ENCODE measurements around the gene IRAG1.

Gene IRAG1, protein sequence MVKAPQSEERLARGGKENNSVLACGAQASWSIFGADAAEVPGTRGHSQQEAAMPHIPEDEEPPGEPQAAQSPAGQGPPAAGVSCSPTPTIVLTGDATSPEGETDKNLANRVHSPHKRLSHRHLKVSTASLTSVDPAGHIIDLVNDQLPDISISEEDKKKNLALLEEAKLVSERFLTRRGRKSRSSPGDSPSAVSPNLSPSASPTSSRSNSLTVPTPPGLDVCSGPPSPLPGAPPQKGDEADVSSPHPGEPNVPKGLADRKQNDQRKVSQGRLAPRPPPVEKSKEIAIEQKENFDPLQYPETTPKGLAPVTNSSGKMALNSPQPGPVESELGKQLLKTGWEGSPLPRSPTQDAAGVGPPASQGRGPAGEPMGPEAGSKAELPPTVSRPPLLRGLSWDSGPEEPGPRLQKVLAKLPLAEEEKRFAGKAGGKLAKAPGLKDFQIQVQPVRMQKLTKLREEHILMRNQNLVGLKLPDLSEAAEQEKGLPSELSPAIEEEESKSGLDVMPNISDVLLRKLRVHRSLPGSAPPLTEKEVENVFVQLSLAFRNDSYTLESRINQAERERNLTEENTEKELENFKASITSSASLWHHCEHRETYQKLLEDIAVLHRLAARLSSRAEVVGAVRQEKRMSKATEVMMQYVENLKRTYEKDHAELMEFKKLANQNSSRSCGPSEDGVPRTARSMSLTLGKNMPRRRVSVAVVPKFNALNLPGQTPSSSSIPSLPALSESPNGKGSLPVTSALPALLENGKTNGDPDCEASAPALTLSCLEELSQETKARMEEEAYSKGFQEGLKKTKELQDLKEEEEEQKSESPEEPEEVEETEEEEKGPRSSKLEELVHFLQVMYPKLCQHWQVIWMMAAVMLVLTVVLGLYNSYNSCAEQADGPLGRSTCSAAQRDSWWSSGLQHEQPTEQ

DNA sequence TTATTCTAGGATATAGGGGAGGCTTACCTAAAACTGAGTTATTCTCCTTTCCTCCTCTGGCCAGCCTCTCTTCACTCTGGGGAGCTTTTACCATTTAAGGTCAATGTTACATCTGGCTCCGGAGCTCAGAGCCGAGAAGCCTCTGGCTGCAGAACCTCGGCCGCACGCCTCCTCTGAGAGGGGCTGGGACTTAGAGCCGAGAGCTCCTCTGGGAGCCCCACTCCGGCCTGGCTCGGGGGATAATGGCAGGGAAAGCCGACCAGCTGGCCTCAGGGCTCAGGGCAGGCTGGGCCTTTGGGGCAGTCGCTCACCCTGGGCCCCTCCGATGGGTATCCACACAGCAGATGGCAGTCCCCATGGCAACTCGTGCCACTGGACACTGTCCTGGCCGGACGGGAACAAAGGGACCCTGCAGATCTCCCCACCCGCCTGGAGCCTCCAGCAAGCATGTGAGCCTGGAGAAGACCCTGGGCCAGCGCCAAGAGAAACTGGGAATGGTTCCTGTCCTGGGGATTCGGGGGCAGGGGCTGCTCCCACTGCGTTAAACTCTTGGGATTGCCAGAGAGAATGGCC, at the start of gene IRAG1:
Gene IRAG1 (minus strand): TSS at position 247 of the 573 bp plus-strand sequence. CDS start 153 bp downstream, at position 94.
- DNase-seq = no peak

DNA sequence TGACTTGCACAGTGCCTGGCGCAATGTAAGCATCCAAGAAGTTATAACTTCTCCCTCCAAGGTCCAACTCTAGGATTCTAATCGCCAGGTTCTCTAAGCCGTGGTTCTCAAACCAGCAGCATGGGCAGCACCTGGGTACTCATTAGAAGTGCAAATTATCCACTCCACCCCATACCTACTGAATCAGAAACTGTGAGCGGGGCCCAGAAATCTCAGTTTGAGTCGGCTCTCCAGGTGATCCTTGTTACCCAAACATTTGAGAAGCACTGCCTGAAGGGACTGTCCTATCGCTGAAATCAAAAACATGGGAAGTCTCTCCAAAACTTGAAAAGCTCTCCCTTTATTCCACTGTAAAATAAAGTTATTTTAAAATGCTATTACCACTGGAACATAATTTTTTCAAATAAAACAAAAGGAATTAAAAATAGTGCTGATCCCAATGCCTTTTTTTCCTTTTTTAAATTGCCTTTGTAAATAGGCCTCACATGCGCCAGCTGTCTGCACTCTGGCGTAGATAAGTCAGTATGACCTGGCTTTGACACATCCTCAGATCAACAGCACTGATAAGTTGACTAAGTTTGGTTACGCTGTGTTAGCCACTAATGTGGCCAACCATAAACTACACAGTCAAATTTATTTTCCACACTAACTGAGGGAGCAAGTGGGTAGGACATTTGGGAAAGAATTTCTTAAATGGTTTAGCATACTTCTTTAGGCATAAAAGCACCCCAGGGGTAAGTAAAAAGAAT, 49.1 kb upstream of the IRAG1 start:
- peak; percentile 30 for DNase-seq

DNA sequence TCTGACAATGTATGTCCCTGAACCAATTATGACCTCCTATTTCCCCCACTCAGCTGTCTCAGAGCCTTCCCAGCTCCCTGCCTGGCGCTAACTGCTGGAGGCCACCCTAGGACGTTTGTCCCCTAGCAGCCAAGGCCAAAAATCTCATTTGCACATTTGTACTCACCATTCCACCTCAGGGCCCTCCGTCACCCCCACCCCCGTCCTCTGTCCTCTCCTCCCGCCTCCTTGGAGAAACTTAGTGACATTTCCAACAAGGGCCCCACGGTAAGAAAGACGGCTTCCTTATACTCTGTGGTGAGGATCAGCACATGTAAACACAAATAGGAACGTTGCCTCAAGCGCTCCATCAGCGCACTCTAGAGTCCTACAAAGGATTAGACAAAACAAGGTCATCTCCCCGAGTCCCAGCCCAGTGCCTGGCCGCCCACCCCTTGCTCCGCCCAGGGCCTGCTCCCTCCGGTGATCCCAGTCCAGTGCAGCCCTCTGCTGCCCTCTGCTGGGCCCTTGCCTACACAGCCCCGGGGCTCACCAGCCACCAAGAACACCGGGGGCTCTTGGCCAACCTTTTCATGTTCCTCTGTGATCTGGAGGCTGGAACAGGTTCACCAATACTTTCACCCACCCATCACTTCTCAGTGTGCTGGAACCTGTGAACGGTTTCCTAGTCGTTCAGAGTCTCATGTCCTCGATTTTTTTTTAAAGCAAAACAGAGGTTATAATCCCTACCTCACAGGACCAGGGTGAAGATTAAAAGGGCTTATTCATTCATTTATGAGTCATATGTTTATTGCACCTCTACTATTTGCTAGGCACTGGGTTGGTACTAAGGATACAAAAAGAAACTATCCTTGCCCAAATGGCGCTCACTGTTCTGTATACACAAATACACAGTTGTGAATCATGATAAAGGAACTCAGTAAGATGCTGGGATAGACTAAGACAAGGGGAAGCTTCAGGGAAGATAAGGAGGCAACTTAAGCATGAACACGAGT, 42.2 kb upstream of the IRAG1 start:
- peak; percentile 86 for DNase-seq

DNA sequence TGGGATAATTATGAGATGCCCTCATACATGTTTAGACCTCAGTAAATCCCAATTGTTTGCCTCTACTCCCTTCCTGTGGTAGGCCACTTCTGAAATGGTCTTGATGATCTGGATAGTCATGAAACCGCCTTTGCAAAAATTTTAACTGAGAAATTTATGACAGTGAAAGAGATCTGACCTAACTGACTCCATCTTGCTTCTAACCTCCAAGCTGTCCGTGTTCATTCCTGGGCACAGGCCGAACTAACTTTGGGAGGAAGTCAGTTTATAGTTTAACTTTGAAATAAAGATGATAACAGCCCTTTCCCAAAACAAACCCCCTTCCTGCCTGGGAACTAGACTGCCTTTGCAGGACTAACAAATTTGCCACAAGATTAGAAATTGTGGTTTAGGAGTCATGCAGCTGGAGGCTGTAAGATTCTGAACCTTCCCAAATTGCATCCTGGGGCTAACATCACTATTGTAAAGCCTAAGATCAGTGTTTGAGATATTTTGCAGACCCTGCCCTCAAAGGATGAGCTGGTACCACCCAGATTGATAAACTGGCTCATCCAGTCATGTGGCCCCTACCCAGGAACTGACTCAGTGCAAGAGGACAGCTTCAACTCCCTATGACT, 37.6 kb upstream of the IRAG1 start:
- no peak for DNase-seq

DNA sequence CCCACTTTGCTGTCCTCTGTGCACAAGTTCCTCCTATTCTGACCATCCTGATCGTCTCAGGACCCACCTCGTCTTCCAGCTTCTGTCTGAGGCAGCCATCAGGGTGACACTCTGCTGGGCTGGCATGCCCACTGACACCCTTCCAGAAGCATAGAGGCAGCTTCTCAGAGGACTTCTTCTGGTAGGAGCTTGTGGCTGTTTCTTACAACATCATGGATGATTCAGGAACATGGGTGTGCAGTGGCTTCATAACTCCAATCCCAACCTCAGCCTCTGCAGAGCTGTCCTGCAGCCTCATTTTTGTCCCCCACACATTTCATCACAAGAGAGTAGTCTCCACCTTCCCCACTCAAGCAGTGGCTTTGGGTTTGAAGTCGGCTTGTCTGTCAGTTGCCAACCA, 36.6 kb upstream of the IRAG1 start:
- DNase-seq = no peak

DNA sequence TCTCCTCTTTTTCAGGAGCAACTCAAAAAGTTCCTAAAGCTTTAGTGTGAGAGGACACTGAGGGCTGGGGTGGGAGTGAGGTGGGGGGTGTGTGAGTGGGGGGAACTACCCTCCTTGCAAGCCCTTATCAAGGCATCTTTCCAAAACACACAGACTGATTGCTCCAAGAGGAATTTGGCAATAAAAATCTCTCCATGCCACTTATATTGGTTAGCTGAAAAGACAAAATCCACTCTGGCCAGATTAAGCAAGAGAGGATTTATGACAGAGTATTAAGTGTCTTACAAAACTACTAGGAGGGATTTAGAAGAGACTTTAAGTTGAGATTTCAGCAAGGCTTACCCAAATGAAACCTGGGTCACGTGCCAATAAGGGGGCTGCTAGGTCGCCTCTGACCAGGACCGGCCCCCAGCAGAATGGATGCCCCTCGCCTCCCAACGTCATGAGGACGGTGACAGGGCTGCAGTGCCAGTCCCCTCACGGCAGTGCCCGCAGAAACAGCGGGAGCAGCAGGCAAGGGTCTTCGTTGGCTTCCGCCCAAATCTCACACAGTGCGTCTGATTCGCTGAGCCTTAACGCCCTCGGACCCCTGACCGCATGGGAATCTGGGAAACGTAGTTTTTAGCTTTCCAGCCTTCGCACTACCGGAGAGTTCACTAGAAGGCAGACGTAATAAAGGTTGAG, 35.4 kb upstream of the IRAG1 start:
- DNase-seq = no peak

DNA sequence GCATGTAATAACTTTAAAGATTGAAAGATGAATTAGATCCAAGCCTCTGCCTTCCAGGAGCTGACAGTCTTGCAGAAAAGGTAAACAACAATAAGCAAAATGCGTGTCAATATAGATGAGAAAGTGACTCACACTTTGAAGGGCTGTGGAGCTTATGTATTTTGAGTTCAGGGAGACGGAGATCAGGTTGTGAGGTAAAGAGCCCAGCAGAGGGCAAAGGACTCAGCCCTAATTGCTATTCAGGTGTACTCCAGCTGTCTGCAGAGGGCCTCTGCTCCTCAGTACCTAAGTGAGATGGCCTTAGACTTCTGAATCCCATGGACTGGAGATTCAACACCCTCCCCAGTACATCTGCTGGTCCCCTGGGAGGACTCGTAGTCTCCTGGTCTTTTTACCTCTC, 34.6 kb upstream of the IRAG1 start:
- no peak for DNase-seq

DNA sequence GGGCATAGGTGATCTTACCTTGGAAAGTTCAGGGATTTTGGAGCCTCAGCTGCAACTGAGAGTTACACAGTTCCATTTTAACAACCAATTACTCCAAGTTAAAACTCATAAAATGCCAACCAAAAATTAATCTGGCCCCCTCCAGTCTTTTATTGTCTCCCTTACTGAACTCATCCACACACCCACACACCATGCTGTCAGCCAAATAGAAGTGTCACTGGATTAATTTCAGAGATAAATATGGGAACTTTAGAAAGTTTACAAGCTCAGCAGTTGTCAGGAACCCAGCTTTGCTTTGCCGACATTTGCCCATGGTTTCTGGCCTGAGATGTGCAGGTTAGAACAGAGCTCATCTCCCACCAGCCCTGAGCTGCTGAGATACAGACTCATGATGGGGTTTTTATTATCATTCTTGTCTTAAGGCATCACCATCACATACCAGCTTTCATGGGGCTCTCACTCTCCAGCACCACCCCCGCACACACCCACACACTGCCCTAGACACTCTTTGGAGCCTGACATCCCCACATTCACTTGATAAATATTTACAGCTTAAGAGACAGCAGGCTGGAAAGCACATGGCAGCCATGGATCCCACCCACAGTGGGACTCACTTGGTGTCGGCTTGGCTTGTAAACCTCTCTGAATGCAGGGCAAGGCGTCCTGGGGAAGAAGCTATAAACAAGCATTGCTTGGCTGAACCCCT, 33.7 kb upstream of the IRAG1 start:
- no peak for DNase-seq

DNA sequence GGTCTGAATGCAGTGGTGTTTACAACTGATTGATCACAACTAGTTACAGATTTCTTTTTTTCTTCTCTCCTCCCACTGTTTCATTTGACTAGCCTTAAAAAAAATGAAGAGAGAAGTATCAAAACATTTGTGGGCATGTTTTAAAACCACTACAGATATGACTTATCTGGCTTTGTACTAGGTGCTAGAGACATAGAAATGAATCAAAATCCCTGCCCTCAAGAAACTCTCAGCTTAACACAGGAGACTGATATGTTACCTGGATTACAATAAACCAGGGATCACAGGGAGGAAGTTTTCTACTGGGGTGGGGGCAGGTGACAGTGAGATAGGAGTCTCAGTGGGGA, 32.3 kb upstream of the IRAG1 start:
- DNase-seq = no peak

DNA sequence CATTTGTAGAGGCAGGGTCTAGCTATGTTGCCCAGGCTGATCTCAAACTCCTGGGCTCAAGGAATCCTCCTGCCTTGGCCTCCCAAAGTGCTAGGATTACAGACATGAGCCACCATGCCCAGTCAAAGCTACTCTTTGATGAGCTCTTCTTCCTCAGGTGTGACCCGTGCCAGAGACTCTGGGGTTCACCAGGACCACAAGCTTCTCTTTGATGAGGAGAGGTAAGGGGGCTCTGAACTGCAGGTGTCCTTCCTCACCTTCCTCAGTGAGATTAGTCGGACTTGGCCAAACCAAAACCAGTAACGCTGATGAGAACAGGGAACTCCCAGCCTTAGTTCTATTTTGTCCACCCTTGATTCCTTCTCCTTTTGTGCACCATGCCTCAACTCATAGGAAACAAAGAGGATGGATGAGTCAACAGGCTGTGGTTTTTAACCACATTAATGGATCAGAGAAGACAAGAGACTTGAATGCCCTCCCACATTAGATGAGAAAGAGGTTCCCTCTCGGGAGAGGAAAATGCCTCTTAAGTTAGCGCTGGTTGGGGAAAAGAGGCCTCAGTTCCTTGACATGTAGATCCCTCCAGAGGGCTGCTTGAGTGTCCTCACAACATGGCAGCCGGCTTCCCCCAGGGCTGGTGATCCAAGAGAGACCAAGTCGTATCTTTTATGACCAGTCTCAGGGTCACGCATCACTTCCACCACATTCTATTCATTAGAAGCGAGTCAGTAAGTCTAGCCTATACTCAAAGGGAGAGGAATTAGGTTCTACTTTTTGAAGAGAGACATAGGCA, 31.8 kb upstream of the IRAG1 start:
- DNase-seq = no peak

DNA sequence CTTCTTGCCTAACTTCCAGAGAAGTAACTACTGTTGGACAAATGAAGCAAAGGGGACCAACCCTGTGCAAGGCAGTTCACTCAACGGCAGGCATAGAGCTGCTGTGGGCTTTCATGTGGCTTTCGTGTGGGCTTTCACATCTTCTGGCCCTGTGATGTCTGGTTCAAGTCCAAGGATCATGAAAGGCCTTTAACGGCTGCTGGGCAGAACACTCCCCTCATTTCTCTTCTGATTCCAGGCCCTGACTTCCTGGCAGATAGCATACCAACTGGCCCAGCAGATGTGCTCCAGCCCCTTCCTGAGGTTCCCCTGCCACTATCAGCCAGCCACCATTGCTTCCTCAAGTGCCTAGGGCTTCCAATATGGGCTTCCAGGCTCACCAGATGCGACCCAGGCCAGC, 28.8 kb upstream of the IRAG1 start:
- DNase-seq = no peak

DNA sequence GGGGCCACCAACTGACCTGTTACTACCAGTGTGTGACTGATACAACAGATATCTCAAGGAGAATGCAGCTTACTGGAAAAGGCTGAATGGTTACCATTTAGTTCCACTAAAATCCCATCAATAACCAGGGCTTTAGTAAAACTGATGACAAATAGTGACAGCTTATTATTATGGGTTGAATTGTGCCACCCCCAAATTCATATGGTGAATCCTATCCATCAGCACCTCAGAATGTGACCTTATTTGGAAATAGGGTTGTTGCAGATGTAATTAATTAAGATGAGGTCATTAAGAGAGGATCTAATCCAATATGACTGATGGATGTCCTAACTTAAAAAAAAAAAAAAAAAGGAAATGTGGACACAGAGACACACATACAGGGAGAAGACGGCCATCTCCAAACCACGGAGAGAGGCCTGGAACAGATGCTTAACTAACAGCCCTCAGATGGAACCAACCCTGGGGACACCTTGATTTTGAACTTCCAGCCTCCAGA, 27.4 kb upstream of the IRAG1 start:
- DNase-seq = no peak

DNA sequence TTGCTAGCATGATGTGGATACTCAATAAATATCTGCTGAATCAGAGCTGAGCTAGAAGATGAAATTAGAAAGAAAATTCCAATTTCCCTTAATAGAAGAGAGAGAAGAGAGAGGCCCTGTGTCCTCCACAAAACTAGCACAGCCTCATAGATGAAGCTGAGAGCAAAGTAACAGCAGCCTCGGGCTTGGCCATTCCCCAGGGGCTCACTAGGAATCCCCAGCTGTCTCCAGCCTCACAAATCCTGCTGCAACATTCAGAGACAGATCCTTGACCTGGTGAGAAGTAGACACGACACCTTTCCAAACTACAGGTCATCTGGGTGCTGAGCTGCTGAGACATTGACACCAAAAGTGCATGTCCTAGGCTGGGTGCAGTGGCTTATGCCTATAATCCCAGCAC, 26.1 kb upstream of the IRAG1 start:
- DNase-seq = no peak

DNA sequence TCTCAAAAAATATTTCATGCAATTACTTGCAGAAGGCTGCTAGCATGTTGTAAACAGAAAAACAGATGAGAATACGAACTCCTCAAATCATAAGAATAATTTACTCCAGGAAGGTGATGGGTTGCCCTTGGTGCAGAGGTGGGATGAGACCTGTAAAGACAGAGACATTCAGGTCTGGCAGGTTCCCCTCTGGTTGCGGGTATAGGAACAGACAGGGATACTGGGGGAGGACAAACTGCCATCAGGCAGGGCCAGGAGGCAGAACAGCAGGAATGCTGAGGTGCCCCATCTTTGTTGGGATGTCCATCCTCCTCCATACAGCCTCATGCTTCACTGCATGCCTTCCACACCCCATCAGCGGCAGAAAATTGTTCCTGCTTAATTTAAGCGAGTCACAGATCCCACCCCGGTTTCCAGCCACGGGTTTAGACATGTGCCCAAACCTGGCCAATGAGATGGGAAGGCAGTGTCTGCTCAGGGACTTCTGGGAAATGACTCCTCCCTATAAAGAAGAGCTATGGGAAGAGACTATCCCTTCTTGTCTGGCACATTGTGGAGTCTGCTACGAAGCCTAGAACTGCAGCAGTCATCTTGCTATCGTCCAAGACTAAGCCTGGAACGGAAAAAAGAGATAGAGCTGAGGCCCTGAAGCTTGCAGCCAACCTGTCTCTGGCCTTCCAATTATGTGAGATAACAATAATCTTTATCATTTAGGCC, 23.1 kb upstream of the IRAG1 start:
- no peak for DNase-seq

DNA sequence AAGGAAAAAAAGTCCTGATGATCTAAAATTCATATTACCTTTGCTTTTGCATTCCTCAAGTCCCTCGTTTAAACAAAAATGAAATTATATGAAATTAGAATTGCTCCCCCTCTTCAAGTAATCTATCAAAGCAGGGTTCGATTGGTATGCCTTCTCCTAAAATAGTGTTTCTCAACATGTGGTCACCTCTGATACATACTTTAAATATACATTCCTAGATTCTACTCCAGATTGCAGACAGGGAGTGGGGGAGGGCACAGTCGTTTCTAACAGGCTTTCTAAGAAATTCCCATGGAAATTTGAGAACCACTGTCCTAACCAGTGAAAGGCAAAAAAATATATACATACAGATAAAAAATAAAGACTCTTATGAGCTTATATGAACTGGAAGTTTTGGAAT, 22.6 kb upstream of the IRAG1 start:
- no peak for DNase-seq

DNA sequence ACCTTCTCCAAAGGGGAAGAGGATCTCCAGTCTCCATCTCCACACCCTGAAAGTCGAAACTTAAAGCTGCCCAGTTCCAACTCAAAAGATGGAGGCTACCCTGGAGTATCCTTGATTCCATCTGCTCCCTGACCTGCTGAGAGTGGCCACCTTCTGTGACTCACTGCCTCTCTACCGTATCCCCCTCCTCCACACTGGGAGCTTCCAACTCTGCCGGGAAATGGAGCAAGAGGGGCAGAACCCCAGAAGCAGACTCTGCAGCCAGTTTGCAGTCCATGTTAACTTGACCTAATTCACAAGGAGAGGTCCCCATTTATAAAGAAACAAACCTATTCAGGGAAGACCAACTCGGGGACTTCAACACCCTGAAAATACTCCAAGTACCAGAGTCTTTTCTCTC, 22.0 kb upstream of the IRAG1 start:
- no peak for DNase-seq

DNA sequence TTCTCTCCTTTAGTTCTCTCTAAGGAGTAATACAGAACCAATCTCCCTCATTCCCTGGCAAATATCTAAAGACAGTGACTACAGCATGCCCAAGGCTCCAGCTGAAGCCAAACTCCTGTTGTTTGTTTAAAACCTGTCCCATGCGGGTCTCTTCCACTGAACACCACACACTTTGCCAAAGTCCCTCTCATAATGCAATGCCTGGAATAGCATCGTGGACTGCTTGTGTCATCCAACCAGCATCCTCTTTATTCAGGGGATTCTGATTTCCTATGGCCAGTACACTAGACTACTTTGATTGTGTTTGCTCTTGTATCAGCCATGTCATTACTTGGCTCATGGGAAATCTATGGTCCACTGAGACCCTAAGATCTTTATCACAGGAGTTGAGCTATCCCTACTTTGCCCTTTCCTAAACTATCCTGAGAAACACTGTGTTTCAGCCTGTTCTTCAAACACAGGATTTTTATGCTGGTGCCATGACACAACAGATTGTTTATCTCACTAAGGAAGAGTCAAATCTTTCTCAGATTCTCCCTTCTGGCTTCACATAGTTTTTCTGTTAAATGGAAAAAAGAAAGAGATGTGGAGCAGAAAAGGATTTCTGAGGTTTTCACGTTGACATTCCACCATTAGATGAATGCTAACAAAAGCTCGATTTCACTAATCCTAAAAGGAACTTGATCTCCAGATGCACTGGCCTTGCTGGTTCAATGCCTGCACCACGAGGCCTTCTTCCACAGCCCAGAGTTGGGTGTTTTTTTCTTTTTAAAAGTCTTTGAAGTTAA, 15.9 kb upstream of the IRAG1 start:
- no peak for DNase-seq

All from NK-92 treated with Interleukin-12 subunit alpha and Interleukin-12 subunit beta, amount 100 ng/mL, for 24 hours (cell line).